TTC549 (cell line): ENCODE results near the gene BMP6.

ENCODE experiments used
- FAIRE-seq: peaks from 2 replicates; lab custom pipeline; 2012; peaks lifted over from hg19 to GRCh38; lab: Jason Lieb, UNC

BMP6 gene

DNA sequence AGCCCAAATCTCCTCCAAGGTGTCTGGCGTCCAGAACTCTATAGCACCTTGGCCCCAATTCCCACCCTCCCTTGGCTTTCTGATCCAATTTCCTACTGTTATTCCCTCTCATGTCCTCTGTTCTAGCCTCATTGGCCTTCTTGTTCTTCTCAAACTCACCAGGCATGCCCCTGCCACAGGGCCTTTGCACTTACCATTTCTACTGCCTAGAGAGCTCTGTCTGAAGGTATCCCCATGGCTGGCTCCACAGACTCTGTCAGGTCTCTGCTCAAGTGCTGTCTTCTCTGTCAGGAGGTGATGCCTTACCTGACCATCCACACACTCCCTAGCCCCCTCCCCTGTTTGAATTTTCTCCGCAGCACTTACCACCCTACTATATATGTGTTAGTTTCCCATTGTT lies 5.6 kb upstream of the BMP6 start:
- no peak for FAIRE-seq

DNA sequence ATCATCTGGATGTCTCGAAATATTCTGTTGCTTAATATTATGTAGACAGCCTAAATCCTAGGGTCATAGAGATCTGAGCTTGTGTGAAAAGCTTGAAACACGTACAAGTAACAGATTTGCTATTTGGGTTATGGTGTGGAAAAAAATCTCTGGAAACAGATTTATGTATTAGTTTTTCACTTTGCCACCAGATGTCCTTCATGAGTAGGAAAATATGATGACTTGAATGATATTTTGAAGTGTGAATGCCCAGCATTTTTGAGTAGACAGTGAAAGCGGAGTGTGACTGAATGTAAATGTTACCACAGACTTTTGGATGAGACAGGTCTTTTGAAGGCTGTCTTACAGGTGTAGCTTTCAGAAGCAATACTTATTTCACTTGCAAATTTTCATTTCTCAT lies 4.2 kb upstream of the BMP6 start:
- FAIRE-seq = no peak

- FAIRE-seq = no peak
These were observed 2.9 kb upstream of the BMP6 start for GRCh38 chr6:7723041-7723447.

DNA sequence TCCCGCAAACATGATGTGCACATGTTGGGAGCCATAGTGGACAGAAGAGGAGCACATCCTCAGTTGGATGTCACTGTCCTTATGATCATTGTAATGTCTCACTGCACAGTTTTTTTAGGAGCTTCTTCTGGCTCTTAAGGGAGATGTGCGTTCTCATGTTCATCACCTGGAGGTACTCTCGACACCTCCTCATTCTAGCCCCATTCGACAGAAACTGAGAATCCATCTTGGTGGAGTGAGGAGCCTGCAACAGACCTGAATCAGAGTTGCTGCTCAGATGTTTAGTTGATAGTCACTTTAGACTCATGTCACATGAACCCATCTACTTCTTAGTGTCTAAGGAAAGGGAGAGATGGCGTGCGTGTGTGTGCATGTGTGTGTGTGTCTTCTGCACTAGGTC lies 2.3 kb upstream of the BMP6 start:
- no peak for FAIRE-seq

DNA sequence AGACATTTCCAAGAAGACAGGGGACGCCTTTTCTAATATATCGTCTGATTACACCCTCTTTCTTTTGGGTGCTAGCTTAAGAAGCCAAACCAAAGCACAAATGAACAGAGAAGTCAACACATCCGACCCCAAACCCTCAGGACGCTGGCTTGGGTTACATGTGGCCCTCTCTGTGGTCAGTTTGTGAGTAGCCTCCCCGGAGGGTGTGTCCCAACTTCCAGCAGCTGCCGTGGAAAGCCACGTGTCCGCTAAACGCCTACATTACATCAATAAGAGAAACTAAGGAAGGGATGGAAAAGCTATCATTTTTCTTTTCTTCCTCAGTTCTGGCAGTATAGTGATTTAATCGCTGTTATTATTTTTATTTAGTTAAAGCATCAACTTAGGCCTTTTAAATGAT lies 487 bp upstream of the BMP6 start:
- FAIRE-seq = no peak

- no peak for FAIRE-seq
These were observed 652 bp downstream of the BMP6 start for GRCh38 chr6:7726416-7727085.

GRCh38 chr6:7727086-7727945 lies 1.4 kb downstream of the BMP6 start:
- FAIRE-seq = no peak

DNA sequence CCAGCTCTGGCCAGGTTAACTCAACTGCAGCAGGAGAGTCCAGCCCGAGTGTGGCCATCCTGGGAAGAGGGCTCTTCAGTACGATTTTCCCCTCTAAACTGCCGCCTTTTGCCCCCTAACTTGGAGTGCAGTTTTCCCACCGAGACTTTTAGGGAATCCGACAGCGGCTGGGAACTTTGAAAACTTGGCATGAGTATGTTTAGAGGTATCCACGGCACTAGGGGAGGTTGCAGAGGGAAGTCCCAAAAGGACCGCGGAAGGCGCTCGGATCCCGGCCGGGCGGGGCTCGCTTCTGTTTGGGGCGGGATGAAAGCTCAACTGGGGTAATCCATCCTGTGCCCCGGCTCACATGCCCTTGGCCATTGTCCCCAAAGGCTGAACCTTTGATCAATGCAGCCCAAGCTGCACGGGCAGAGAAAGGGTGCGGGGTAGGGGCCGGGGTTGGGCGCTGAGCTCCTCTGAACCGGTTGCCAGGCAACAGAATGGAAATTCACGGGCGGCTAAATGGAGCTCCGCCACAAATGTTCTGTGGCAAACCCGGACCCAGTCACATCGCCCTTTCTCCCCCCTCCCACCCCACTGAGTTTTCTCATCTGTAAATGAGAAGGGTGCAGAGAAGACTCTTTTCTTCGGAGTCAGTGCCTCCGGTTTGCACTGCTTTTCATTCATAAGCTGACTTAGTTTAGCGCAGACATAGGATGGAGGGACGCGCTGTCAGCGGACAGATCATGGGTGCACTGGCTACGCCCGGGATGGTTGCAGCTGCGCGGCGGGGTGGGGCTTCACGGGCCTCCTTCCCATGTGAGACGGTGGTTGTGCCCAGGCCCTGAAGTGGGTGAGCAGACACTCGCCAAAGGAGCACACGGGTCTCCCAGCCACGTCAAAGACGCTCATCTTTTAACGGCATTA lies 2.3 kb downstream of the BMP6 start:
- FAIRE-seq = no peak

DNA sequence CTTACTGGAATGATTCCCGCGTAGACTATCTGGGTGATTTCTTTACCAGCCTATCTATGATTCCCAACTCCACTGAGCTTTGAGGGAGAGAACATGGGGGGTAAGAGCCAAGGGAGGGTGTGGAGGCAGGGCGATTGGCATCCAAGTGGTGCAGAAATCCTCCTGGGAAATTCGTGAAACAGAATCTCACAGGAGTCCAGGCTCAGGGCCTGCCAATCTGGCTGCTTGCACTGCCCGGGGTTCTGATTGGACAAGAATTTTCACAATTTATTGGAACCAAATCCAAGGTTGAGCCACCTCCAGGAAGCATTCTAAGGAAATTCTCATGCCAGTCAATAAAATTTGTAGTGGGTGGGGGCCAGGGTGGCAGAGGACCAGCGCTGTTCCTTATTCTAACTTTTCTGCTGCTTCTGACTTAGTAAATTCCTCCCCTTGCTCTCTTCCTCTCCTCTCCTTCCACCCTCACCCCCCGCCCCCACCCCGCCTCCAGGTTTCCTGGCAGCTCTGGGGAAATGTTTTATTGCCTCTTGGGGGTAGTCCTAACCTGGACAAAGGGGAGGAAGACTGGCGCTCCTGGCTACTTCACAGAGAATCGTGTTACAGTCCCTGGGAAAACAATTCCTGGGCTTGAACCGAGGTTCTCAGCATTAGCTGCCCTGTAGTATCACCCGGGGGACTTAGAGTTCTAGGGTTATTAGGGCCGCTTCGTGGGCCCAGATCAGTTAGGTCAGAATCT lies 3.1 kb downstream of the BMP6 start:
- FAIRE-seq = no peak

- no peak for FAIRE-seq
These were observed 4.3 kb downstream of the BMP6 start for GRCh38 chr6:7730001-7730783.

DNA sequence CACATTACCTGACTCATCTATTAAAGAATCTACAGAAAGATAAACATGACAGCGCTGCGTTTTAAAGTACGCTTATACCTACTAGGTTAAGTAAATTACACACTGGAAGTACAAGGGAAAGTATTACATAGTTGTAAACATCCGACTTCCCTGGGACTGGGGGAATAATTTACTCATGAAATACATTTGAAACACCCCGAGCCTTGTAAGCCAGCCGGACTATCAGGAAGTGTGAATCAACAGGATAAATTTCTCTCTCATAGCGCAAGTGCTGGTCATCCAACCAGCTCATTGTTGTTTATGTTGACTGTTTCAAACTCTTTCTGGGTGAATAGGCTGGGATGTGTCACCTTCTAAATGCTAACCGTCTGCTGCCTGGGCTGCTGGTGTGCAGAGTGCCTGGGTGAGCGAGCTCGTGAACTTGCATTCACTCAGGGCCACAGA lies 4.9 kb downstream of the BMP6 start:
- FAIRE-seq = no peak

DNA sequence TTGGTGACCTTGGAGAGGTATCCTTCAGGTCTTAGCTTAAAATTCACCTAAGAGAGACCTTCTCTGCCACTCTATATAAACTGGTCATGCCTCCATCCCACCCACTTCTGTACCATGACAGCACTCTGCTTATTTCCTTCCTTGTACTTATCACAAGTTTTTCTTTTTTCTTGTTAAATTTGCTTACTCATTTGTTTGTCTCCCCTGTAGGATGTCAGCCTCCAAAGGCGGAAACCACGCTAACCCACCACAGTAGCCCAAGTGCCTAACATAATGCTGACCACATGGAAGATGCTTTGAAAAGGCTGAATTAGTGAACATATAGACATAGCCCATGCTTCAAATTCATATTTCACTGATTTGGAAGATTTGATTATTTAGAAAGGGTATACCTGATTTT lies 5.4 kb downstream of the BMP6 start:
- no peak for FAIRE-seq

GRCh38 chr6:7732228-7732627 lies 6.3 kb downstream of the BMP6 start:
- FAIRE-seq = no peak

DNA sequence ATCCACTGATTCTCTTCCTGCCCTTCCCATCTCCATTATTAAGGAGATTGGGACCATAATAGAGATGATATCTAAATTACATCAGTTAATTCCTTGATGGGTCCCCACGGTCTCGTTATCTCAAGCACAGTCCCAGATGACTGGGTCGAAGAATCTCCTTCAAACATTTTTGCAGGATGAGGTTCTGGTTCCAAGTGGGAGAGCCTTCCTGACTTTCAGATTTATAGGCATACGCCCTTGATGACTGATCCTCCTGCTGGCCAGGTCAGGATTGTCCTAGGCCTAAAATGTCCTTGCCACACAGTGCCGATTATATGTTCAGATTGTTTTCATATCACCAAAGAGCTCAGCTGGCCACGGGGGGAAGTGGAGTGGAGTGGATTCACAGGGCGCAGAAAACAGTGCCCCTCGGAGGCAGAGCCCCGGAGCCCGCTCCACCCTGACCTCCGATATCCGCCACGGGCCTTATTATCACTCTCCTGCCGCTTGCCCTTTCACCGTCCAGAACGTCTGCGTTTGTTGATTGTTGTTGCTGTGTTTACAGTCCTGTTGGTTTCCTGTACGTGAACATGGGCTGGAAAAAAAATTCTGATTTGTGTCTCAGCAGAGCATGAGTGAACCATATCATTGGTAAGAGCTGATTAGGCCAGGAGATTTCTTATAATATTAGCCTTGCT lies 8.9 kb downstream of the BMP6 start:
- FAIRE-seq = no peak

GRCh38 chr6:7737106-7737505 lies 11.2 kb downstream of the BMP6 start:
- FAIRE-seq = no peak

DNA sequence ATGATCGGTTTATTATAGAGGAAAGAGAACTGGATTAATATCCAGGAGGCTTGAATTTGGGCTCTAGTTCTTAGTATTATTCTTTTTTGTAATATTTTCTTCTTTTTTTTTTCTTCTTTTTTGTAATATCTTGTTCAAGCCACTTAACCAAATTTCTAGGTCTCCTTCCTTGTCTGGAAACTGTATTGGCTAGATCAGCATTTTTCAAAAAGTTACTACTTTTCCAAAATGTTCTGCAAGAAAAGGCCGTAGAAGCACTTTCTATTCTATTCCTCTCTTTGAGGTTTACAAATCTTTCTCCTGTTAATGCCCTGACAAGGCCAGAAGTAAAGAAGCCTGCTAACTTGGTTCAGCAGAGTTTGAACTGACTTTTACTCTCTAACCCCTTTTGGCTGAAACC lies 12.0 kb downstream of the BMP6 start:
- no peak for FAIRE-seq

DNA sequence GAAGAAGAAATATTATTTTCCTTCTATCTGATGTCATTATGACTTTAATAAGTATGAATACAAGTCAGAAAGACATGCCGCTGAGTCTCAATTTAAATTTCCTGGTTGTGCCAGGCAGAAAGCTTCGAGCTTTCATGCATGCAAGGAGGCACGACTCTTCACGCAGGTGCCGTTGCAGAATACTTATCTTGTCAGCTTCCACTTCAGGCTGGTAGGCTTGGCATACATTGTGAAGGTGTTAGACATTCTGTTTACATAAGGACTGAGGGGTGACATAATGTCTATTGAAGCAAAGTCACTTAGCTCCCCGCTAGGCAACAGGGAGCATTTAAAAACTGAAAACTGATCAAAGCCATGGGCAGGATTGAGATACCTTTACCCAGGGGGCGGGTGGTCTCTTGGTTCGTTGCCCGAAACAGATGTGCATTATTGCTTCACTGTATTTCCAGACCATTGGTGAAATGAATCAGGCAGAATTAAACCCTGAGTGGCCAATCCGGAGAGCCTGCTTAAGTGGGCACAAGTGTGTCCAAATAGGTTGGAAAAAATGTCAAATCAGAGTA lies 16.4 kb downstream of the BMP6 start:
- FAIRE-seq = no peak

GRCh38 chr6:7745942-7746341 lies 20.0 kb downstream of the BMP6 start:
- FAIRE-seq = no peak

GRCh38 chr6:7747016-7747415 lies 21.1 kb downstream of the BMP6 start:
- FAIRE-seq = no peak

DNA sequence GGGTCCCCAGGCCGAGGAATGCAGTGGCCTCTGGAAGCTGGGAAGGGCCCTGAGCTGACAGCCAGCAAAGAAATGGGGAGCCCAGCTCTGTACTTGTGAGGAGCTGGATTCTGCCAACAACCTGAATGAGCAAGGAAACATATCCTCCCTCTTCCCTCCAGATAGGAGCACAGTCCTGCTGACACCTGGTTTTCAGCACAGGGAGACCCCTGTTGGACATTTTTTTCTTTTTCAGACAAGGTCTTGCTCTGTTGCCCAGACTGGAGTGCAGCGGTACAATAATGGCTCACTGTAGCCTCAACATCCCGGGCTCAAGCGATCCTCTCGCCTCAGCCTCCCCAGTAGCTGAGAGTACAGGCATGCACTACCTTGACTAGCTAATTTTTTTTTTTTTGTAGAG lies 21.5 kb downstream of the BMP6 start:
- no peak for FAIRE-seq
